ENCODE data around the gene RUNX3.

RUNX3 gene

GRCh38 chr1:24862775-24863483, 67.1 kb downstream of the RUNX3 start:
- no peak for DNase-seq (ENCODE audit: low read depth)

GRCh38 chr1:24861821-24862727, 68.0 kb downstream of the RUNX3 start:
- DNase-seq (ENCODE audit: low read depth): no peak

GRCh38 chr1:24860841-24861240, 69.2 kb downstream of the RUNX3 start:
- DNase-seq (ENCODE audit: low read depth): no peak

- no peak for DNase-seq (ENCODE audit: low read depth)
These were observed 70.7 kb downstream of the RUNX3 start for GRCh38 chr1:24859063-24860010.

GRCh38 chr1:24858277-24858676, 71.8 kb downstream of the RUNX3 start:
- no peak for DNase-seq (ENCODE audit: low read depth)

- no peak for DNase-seq (ENCODE audit: low read depth)
These were observed 72.5 kb downstream of the RUNX3 start for GRCh38 chr1:24857507-24858133.

- no peak for DNase-seq (ENCODE audit: low read depth)
These were observed 73.1 kb downstream of the RUNX3 start for GRCh38 chr1:24856787-24857506.

GRCh38 chr1:24855474-24855873, 74.6 kb downstream of the RUNX3 start:
- DNase-seq (ENCODE audit: low read depth): no peak

GRCh38 chr1:24853649-24854048, 76.4 kb downstream of the RUNX3 start:
- DNase-seq (ENCODE audit: low read depth): no peak

- DNase-seq (ENCODE audit: low read depth): no peak
These were observed 79.7 kb downstream of the RUNX3 start for GRCh38 chr1:24850328-24850920.

GRCh38 chr1:24849672-24850295, 80.3 kb downstream of the RUNX3 start:
- DNase-seq (ENCODE audit: low read depth): no peak

Data from activated T-cell treated with anti-CD3 and anti-CD28 coated beads for 24 hours (primary cell).